HG03460 (cell line): ENCODE results near the gene NHEJ1.

Experiments used
- ATAC-seq: cut with Tn5 transposase; IDR thresholded peaks from one replicate; pipeline ENCODE4 v1.9.1; 2021; ENCODE audit not compliant: unreplicated experiment

Gene NHEJ1

DNA sequence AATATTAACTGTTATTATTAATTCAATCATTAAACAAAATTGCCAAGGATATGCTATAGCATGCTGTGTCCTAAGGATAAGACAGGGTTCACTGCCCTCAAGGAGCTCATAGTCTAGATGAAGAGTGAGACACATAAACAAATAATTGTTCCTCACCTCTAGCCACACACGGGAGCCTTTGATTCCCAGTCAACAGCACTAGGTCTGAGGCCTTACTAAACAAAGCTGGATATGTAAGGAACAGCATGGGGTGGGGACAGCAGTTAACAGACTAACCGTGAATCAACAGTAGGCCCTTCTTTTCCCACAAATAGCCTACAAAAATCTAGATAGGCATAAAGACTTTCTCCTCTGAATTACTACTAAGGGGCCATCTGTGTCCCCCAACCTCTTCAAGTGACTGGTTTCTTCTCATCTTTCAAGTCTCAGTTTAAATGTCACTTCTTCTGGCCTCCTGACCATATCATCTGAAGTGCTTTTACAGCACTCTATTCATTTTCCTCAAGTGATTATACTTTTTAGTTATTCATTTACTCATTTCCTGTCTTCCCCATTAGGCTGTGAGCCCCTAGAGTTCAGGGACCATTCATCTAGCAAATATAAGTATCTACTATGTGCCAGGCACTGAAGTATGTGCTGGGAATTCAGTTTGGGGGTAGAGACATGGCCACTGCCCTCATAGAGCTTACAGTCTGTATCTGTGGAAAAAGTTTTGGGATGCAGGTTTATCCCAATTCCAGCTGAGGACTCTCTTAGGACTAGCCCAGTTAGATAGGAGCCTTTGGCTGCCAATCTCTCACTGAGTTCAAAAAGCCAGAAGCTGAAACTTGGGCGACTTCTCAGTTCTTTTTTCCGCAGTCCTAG, 69.9 kb downstream of the NHEJ1 start:
- ATAC-seq, result no peak

DNA sequence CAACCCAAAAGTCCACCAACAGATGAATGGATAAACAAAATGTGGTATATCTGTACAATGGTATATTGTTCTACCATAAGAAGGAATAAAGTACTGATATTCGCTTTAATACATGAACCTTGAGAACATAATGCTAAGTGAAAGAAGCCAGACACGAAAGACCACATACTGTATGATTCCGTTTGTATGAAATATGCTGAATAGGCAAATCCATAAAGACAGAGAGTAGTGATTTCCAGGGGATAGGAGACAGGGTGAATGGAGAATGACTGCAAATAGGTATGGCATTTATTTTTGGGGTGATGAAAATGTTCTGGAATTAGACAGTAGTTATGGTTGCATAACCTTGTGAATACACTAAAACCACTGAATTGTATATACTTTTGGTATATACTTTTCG, 71.3 kb downstream of the NHEJ1 start:
- ATAC-seq, result no peak

DNA sequence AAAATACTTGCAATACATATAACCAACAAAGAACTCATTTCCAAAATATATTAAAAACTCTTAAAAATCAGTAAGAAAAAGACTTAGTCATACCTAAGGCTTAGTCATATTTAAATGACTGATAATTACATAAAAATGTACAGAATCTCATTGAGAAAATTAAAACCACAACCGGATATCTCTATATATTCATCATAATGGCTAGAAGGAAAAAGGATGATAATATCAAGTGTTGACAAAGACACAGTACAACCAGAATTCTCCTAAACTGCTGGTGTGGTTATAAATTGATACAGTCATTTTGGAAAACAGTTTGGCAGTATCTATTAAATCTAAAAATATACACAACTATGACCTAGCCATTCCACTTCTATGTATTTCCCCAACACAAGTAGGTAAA, 72.8 kb downstream of the NHEJ1 start:
- no peak for ATAC-seq

DNA sequence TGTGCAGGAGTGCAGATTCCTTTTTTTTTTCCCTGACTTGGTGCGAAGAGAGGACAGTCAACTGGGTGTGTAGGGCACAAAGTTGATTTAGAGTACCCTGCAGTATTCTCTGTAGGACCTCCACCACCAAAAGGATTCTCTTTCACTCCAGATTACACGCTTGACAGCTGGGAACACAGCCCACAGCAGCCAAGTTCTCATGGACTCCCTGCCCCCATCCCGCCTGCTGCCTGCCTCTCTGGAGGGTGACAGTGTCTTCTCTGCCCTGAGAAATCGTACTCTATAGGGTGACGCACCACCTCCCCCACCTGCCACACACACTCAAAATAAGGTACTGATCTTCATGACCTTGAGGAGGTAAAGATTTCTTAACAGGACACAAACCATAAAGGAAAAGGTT, 73.3 kb downstream of the NHEJ1 start:
- no peak for ATAC-seq

DNA sequence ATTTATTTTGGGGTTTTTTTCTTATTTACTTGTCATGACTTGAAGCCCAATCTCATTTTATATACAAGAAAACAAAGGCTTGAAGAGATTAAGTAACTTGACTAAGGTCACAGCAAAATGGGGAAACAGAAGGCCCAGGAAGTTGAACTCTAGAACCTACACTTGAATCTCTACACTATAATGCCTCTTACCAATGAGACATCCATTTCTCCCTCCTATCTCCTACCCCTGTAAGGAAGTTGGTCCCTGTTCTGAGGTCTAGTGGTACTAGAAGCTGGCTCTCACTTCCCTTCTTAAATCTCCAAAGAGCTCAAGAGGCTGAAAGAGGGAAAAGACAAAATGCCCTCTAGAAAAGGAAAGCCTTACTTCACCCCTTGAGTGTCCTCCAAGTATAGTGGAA, 74.4 kb downstream of the NHEJ1 start:
- ATAC-seq, result no peak

DNA sequence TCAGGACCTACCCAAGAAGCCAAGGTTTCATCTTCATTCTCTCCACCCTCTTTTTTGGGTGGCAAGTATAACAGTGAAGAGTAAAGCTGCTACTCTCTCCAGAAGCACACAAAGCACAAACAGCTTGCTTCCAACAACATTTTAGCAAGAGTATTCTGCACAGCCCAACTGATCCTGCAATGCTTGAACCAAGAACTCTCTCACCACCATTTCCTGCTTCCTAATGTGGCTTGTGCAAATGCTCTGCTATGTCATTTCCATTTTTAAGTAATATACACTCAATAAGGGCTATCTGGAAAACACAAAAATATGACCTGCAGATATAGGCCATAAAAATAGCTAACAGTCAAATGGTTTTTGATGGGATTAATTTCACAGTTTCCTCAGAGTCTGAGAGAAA, 75.8 kb downstream of the NHEJ1 start:
- no peak for ATAC-seq

DNA sequence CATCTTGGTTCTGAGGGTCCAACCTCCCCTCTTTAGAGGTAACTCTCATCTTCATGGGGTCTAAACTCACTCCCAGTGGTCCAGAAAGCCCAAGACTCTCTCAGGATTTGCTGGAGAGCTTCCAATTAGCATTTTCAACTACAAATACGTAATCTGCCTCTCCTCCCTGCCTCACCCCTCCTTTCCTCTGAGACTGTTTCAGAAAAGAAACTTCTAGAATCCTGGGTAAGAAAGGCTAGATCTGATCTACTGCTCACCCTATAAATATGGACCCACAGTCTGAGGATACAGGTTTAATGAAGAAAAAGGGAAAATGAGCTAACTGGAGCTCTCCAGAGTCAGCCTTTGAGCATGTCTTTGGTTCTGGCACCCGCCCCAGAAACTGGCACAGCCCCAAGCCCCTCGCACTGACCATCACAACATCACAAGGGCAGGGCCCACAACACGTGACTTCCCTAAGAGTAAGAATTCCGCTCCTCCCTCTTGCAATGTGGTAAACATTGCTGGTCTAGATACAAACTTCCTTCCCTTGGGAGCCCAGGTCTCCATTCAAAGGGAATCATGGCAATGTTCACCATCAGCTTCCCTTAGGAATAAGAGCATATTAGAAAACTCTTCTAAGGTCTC, 78.2 kb downstream of the NHEJ1 start:
- ATAC-seq, result no peak

DNA sequence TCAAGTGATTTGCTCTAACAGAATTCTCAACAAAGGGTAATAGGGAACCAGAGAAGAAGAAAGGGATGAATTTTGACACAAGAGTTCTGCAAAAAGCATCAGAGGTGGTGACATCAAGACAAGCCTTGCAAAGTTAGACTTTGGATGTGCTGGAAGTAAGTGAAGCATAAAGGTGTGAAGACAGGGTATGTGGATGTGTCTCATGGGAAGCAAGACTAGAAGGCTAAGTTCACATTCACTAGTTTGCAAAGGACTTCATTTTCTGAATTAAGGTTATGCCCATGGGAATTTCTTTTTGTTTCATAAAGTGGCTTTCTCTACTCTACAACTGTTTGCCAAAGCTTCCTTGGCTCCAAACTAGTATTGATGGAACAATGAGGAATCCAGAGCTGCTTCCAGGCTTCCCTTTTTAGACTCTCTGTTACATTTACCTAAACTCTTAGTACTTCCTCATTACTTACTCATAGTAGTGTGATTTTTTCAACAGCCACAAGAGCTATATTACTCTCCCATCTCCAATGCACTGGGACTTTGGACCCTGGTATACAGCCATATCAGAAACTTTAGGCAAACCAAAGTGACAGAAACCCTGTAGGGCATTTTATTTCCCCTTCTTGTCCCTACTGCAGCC, 78.8 kb downstream of the NHEJ1 start:
- ATAC-seq, result no peak

DNA sequence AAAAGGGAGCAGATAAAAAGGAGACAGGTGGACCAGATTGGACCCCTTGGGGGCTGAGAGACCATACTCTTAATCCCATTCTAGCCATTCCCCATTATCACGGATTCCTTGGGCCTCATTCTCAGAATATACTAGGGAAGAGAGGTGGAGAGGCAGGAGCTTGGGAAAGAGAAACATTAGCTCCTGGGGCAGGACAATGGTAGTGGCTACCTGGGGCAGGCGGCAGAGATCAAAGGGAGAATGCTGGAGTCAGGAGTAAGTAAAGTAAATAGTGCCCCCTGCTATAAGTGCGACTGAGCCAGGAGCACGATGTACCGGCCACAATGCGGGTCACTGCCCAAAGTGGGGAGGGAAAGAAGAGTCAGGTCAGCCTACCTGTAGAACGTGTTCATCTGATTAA, 79.5 kb downstream of the NHEJ1 start:
- no peak for ATAC-seq

DNA sequence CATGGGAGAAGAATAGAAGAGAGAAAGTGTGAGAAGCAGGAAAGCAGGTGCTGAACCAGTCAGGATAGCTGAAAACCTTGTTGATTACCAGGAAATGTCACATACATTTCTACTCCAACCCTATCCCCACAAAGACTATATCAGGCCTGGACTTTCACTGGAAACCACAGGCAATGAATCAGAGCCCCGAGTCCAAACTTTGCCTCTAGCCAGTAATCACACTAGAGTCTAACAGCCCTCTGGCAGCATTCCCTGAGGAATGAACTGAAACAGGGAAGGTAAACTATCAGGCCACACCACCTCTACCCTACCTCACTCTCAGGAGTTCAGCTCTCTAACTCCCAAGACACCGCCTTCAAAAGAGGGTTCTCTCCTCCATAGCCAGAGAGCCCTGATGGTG, 81.2 kb downstream of the NHEJ1 start:
- no peak for ATAC-seq

DNA sequence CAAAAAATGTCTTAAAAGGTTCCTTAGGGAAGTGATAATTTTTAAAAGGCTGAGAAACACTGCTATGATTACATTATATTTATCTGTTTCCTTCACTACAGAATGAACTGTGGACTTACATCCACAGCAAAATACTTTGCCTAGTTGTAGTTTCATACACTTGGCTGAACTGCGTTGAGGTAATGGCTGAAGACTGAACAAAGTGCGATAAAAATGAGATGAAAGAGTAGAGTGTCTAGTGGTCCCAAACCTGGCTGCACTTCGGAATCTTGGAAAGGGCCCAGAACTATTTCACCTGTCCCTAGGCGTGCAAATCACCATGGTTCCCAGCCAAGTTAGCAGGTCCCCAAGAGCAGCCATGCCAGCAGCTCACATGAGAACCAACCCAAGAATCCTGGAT, 81.7 kb downstream of the NHEJ1 start:
- ATAC-seq, result no peak

DNA sequence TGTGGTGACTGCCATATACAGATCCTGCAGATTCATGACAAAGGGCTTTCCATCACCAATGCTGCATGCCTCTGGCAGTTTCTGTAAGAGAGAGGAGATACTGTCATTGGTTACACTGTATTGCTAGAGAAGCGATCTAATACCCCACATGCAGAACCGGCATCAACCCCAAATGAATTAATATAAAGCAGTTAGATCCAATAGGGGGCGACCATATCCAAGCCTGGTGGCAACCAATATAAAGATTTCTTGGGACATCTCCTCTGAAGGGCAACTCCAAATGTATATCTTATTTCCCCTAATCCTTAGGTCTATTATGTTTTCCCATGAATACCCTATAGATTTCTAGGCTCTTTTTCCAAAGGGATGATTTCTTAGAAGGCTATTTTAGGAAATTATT, 82.5 kb downstream of the NHEJ1 start:
- ATAC-seq, result no peak

DNA sequence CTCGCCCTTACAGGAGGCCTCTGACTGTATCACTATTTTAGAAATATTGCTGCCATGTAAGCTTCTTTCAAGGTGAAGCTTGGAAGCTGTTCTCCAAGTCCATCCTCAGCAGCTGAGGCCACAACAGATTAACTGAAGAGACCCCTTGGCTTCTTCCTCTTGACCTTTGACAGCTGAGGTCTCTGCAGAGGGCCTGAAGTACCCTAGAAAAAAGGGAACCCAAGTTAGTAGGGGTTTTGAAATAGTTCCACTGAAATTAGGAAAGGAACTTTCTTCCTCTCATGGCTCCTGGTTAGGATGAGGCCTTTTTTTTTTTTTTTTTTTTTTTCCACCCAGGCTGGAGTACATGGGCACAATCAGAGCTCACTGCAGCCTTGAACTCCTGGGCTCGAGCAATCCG, 84.4 kb downstream of the NHEJ1 start:
- ATAC-seq, result no peak

DNA sequence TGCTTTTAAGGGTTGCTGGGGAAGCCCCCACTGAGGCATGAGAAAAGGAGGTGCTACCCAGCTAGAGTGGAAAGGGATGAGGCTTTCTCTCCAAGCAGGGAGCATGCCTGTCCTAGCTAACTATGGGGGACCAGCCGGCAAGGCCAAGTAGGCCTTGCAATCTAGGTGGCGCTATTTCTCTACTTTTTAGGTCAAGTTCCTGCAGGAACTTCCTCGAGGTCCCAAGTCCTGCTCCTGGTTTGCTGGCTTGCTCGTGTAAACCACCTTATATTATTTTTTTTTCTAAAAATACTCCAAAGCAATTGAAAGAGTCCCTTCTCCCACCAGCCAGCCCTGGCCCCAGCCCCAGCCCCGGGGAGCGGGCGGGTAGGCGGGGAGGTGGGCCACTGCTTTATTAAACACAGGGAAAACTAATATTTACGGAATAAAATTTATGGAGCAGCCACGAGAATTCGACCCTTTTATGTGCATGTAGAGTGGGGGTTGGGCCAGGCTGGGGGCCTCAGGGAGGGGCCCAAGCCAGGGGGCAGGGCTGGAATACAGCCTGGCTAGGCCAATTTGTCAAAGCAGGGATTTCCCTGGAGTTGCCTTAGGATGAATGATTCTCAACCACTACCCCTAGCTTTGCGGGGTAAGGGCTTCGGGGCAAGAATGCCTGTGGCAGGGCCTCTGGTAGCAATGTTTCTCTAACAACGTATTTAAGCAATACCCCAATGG, 87.0 kb downstream of the NHEJ1 start:
- no peak for ATAC-seq

DNA sequence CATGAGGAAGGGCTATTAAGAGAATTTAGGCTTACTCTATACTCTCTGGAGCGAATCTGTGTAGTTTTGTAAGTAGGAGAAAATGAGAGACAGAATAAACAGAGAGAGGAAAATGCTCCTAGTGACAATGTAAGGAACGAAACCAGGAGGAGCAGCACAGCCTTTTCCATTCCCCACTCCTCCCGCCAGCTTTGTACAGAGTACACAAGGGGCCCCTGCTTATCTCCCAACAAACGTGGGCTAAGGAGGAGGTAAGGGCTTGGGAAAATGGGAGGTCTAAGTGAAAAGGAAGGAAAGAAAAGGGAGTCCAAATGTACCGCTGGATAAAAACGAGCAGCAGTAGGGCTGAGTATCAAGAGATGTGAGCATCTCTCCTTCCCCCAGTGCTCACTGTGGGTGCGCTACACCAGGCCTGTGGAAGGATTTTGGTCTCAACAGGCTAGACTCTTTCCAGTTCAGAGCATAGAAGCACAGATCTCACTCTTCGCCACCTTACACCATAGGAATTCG, 87.8 kb downstream of the NHEJ1 start:
- no peak for ATAC-seq

DNA sequence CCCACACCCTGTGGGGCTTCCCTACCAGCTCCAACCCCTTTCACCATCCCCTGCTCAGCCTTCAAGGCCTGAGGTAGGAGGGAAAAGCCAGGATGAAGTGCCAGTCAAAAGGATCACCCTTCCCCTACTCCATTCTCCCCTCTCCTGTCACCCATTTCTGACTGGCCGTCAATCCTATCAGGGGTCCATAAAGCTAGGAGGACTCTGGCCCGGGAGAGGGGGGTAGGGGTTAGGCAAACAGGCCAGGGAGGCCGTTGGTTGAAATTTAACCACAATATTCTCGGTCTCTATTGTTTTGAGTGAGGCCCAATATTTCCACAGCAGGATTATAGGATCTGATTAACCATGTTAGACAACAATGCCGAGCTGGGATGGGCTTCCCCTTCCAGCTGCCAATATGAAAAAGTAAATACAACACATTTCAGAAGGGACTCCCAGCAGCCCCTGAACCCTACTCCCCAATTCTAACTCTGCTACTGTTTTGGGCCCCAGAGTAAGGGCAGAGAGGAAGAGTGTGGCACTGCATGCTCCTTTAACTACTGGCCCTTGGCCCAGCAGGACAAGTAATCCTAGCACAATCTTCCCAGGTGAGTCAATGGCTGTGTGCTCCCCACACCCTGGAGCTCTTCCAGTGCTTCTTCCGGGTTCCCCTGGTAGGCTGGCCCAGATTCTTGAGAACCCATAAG, 89.3 kb downstream of the NHEJ1 start:
- ATAC-seq, result no peak

DNA sequence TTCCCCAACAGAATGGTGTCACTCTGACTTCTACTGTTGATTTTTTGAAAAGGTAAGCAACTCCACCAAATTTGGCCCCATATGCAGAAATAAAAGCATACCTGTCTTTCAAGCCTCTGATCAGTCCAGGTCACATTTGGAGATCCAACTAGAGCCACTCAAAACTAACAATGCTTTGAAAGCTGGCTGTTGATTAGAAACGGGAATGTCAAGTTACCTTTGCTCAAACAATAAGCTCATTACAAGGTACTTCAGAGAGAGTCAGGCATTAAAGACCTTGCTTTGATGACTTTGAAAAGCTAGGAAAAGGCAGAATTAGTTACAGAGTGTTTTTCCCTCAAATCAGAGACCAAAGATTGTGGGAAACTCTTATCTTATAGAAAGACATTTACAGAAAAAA, 95.1 kb downstream of the NHEJ1 start:
- ATAC-seq, result no peak

DNA sequence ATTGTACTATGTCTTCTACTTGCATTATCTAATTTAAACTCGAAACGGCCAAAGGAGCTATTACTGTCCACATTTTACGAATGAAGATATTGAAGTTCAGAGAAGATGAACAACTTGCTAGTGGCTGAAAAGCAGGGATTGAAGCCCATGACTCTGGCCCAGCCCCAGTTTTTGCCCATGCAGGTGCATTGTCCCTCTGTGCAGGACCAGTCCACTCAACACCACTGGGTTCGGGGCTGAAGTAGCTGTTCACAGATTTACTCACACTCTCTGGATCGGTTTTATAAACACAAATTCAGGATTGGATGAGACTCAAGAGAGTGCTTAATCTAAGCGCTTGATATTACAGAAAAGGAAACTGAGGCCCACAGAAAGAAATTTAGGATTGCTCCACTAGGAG, 98.5 kb downstream of the NHEJ1 start:
- no peak for ATAC-seq

DNA sequence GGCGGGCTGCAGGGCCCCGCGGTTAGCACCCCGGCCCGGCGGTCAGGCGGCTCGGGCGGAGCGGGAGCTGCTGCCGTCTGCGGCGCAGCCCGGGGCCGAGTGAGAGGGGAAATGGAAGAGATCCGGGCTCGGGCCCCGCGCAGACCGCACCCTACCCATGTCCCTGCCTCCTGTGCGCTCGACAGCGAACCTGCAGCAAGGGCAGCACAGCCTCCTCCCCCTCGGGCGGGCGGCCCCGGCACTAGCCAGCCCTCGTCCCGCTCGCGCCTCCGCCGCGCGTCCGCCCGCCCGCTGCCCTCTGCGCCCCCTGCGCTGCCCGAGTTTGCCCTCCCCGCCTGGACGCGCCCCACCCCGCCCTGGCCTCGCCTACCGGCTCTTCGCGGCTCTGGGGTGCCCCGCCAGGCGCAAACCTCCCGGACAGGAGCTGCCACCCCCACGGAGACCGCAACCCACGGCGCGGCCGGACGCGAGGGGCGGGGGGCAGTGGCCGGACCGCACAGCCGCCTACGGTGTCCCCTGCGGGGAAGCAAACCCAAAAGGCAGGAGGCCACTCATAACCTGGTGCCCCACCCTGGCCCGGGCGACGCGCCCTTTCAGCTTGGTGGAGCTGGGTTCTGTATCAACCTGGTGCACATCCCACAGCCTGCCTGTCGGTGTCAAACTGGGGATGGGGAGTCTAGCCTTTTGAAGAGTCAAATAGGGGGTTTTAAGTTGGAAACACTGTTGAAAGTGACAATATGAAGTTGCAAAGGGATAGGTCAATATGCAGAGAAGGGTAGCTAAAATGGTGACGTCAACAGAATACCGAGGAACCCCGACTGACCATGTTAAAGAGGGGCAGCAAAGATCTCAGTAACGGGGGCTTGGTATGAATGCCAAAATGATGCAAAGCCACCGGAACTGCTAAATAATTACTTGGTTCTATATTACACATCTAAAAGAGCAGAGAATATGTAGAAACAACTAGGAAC, 99.5 kb downstream of the NHEJ1 start, which contains the start of gene IHH:
Gene IHH (minus strand): TSS at position 101 of the 971 bp plus-strand sequence. CDS start 454 bp downstream, outside the sequence.
- no peak for ATAC-seq
